ENCODE measurements around the gene SNTG2.

DNA sequence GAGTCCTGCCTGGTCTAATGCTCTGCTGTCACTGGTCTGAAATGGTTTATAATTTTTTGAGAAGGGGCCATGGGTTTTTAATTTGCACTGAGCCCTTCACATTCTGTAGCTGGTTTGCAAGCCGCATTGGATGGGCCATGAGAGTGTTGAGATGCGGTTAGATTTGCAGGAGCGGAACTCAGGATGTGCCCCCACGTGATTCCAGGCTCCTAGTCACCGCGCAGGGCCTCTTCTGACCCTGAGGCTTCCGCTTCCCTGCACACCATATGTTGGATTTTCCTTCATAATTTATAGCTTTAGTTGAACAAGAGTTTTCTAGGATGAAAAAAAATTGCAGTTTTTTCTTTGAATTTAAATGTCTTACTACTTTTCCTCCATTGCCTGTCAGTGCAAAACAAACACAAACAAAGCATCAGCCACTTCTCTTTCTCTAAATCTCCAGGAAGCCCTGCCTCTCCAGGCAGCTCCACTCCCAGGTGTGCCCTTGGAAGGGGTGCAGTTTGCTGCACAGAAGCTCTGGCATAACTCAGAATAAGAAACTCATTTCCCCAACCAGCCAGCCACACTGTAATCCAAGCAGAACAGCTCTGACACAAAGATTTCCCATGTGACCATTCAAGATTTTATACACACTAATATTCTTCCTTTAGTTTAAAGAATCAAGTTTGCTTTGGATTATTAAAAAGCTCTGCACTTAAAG is 444.2 kb downstream of the SNTG2 start:
- TF ChIP-seq, protein P1, sequence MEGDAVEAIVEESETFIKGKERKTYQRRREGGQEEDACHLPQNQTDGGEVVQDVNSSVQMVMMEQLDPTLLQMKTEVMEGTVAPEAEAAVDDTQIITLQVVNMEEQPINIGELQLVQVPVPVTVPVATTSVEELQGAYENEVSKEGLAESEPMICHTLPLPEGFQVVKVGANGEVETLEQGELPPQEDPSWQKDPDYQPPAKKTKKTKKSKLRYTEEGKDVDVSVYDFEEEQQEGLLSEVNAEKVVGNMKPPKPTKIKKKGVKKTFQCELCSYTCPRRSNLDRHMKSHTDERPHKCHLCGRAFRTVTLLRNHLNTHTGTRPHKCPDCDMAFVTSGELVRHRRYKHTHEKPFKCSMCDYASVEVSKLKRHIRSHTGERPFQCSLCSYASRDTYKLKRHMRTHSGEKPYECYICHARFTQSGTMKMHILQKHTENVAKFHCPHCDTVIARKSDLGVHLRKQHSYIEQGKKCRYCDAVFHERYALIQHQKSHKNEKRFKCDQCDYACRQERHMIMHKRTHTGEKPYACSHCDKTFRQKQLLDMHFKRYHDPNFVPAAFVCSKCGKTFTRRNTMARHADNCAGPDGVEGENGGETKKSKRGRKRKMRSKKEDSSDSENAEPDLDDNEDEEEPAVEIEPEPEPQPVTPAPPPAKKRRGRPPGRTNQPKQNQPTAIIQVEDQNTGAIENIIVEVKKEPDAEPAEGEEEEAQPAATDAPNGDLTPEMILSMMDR (IDR thresholded peaks at IDR 0.05) = no peak
- no peak for TF ChIP-seq POLR2A (IDR thresholded peaks at IDR 0.05)
